ENCODE data around the gene AUTS2. TPM values are rescaled to one million over a fixed set of nuclear protein-coding genes. Genes with fewer than 3 reads are reported as not detected.

Gene AUTS2
- total RNA-seq, 1 donor from 2014 or later = 0.79 TPM

GRCh38 chr7:70113536-70113935 lies 515.3 kb downstream of the AUTS2 start:
- no peak for DNase-seq (ENCODE audit: low read depth in 2 of 2)

- no peak for DNase-seq (ENCODE audit: low read depth in 2 of 2)
These were observed 516.5 kb downstream of the AUTS2 start for GRCh38 chr7:70114806-70115205.

DNA sequence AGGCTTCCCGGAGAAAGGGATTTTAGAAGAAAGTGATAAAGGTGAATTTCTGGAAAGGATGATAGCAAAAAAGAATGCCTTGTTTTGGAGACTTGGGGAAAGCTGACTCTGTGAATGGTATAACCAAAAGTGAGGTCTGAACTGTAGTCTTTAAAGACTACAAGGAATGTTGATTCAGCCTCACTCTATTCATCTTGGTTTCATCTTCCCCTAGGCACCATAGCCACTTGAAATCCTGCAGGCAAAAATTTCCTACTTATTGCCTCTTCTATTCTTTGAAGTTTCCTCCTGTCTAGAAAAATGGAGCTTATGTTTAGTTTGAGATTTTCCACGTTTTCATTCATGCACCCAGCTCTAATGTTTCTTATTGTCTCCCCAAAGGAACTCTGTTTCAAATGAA lies 518.0 kb downstream of the AUTS2 start:
- no peak for DNase-seq (ENCODE audit: low read depth in 2 of 2)

- DNase-seq (ENCODE audit: low read depth in 2 of 2) = no peak
These were observed 518.6 kb downstream of the AUTS2 start for GRCh38 chr7:70116867-70117266.

- no peak for DNase-seq (ENCODE audit: low read depth in 2 of 2)
These were observed 522.6 kb downstream of the AUTS2 start for GRCh38 chr7:70120851-70121250.

- DNase-seq (ENCODE audit: low read depth in 2 of 2) = no peak
These were observed 533.5 kb downstream of the AUTS2 start for GRCh38 chr7:70131817-70132216.

- DNase-seq (ENCODE audit: low read depth in 2 of 2) = no peak
These were observed 534.1 kb downstream of the AUTS2 start for GRCh38 chr7:70132226-70132851.

GRCh38 chr7:70132852-70133690 lies 534.8 kb downstream of the AUTS2 start:
- no peak for DNase-seq (ENCODE audit: low read depth in 2 of 2)

- DNase-seq (ENCODE audit: low read depth in 2 of 2) = no peak
These were observed 535.9 kb downstream of the AUTS2 start for GRCh38 chr7:70134029-70134770.

- DNase-seq (ENCODE audit: low read depth in 2 of 2) = no peak
These were observed 537.4 kb downstream of the AUTS2 start for GRCh38 chr7:70135656-70136055.

DNA sequence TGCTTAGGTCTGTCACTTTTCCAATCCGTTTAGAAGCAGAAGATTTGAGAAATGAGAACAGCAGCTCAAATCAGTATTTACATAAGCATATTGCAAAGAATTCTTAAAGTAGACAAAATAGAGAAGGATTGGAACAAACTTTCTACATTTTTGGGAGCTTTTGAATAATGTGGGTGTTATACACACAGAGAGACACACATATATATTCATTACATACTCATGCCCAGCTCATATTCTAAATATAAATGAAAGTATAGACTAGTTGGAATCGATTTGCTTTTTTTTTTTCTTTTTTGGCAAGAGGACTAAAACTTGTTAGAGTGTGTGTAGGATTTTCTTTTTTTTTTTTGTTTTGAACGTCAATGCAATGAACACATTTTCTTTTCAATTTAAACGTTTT lies 538.9 kb downstream of the AUTS2 start:
- no peak for DNase-seq (ENCODE audit: low read depth in 2 of 2)

GRCh38 chr7:70142247-70142932 lies 544.1 kb downstream of the AUTS2 start:
- DNase-seq (ENCODE audit: low read depth in 2 of 2) = no peak

- DNase-seq (ENCODE audit: low read depth in 2 of 2) = no peak
These were observed 545.1 kb downstream of the AUTS2 start for GRCh38 chr7:70143075-70144044.

- DNase-seq (ENCODE audit: low read depth in 2 of 2) = no peak
These were observed 550.7 kb downstream of the AUTS2 start for GRCh38 chr7:70148997-70149396.

DNA sequence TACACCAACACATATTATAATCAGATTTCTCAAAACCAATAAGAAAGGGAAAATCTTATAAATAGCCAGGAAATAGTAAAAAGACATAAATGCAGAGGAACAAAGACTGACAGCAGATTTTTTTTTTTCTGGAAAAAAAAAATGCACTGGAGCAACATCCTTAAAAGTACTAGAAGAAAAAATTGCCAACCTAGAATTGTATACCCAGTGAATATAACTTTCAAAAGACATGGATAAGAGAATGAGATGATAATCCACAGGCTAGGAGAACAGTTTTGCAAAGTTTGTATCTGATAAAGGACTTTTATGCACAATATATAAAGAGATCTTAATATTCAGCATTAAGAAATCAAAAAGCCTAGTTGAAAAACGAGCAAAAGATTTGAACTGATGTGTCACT lies 554.0 kb downstream of the AUTS2 start:
- no peak for DNase-seq (ENCODE audit: low read depth in 2 of 2)

GRCh38 chr7:70153933-70154332 lies 555.7 kb downstream of the AUTS2 start:
- no peak for DNase-seq (ENCODE audit: low read depth in 2 of 2)

GRCh38 chr7:70154521-70155180 lies 556.4 kb downstream of the AUTS2 start:
- no peak for DNase-seq (ENCODE audit: low read depth in 2 of 2)

GRCh38 chr7:70156057-70156456 lies 557.8 kb downstream of the AUTS2 start:
- no peak for DNase-seq (ENCODE audit: low read depth in 2 of 2)

DNA sequence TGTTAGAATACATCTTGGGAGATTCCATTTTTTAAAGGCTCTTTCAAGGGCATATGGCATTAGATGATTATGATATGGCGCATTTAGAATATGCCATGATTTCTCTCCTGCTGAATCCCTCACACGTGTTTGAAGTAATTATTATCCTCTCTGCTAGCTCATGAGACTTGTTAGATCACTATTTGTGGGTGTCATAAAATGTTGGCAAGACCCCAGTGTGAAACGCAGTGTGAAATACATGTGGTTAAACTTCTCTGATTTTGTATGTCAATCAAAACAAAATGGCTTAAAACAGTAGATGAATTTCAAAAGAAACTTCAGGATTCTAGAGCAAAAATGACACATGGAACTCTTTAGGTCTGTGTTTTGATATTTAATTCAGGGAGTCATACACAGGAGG lies 560.8 kb downstream of the AUTS2 start:
- DNase-seq (ENCODE audit: low read depth in 2 of 2) = no peak
